GM23338 (cell line): ENCODE measurements around the gene PARP3. TPM values are rescaled to one million over a fixed set of nuclear protein-coding genes. Genes with fewer than 3 reads are reported as not detected.
"Not testable (repeated sequence)": the region's sequence is repeated elsewhere in the genome, so short reads cannot be mapped to it uniquely, and the experiment has no call there.

Experiments
- ATAC-seq: fragments of 200-7000 bp; cut with Tn5 transposase; 3 replicates; pipeline ENCODE4 v1.9.1; 2020
- DNase-seq: peaks from one replicate; pipeline ENCODE4 v3.0.0-alpha.2; 2015; ENCODE audit warnings: low spot score
- H2AFZ ChIP-seq: fragments of 200-600 bp; sonication (generic); 2 replicates; pipeline ENCODE4 v1.8.0; 2016; ENCODE audit warnings: antibody characterized with exemption, mild to moderate bottlenecking, moderate library complexity
- H3F3A ChIP-seq: fragments of 200-600 bp; sonication (generic); replicated peaks from 2 replicates; pipeline ENCODE4 v1.8.0; 2017; ENCODE audit warnings: antibody characterized with exemption, mixed run types, low read depth
- H3K27ac ChIP-seq: fragments of 200-600 bp; sonication (generic); 2 replicates; pipeline ENCODE4 v1.6.1; 2016; ENCODE audit warnings: low read depth
- H3K27me3 ChIP-seq: fragments of 200-600 bp; sonication (generic); 2 replicates; pipeline ENCODE4 v1.8.0; 2016; ENCODE audit warnings: mild to moderate bottlenecking, mixed run types, moderate library complexity; ENCODE audit not compliant: insufficient read depth
- H3K36me3 ChIP-seq: fragments of 200-600 bp; sonication (generic); 2 replicates; pipeline ENCODE4 v1.8.0; 2016; ENCODE audit warnings: mild to moderate bottlenecking; ENCODE audit not compliant: insufficient read depth
- H3K4me1 ChIP-seq: fragments of 200-600 bp; sonication (generic); 2 replicates; pipeline ENCODE4 v1.8.0; 2016; ENCODE audit warnings: mild to moderate bottlenecking, moderate library complexity; ENCODE audit not compliant: insufficient read depth
- H3K4me2 ChIP-seq: fragments of 200-600 bp; sonication (generic); 2 replicates; pipeline ENCODE4 v1.7.1; 2017; ENCODE audit warnings: mixed run types
- H3K4me3 ChIP-seq: fragments of 200-600 bp; sonication (generic); 2 replicates; pipeline ENCODE4 v1.6.1; 2016; ENCODE audit warnings: mixed run types
- H3K79me2 ChIP-seq: fragments of 200-600 bp; sonication (generic); replicated peaks from 2 replicates; pipeline ENCODE4 v1.8.0; 2017; ENCODE audit warnings: mild to moderate bottlenecking; ENCODE audit not compliant: insufficient read depth
- H3K9me2 ChIP-seq: fragments of 200-600 bp; sonication (generic); 2 replicates; pipeline ENCODE4 v1.8.0; 2017; ENCODE audit not compliant: insufficient read depth
- H4K20me1 ChIP-seq: fragments of 200-600 bp; sonication (generic); replicated peaks from 2 replicates; pipeline ENCODE4 v1.8.0; 2017; ENCODE audit warnings: mild to moderate bottlenecking; ENCODE audit not compliant: insufficient read depth
- H3K27ac Mint-ChIP-seq: 2 replicates; pipeline ENCODE4 v1.8.0; 2020; ENCODE audit warnings: inconsistent platforms, mild to moderate bottlenecking, moderate library complexity, mixed read lengths
- H3K27me3 Mint-ChIP-seq: 3 replicates; pipeline ENCODE4 v1.8.0; 2022; ENCODE audit warnings: low read depth, mild to moderate bottlenecking, moderate library complexity, mixed read lengths, inconsistent platforms; ENCODE audit not compliant: insufficient read depth, poor library complexity
- H3K36me3 Mint-ChIP-seq: 3 replicates; pipeline ENCODE4 v1.8.0; 2021; ENCODE audit warnings: low read depth, mild to moderate bottlenecking, inconsistent platforms, moderate library complexity, mixed read lengths
- H3K4me1 Mint-ChIP-seq: 3 replicates; pipeline ENCODE4 v1.8.0; 2020; ENCODE audit warnings: mild to moderate bottlenecking, inconsistent platforms, mixed read lengths
- H3K4me3 Mint-ChIP-seq: 3 replicates; pipeline ENCODE4 v1.8.0; 2021; ENCODE audit warnings: moderate library complexity, mild to moderate bottlenecking, inconsistent platforms, mixed read lengths
- H3K9me3 Mint-ChIP-seq: 3 replicates; pipeline ENCODE4 v1.8.0; 2020; ENCODE audit warnings: moderate library complexity, mild to moderate bottlenecking, inconsistent platforms, mixed read lengths
- REST ChIP-seq: IDR thresholded peaks from one replicate; pipeline ENCODE4 v1.6.1; 2018; ENCODE audit warnings: antibody characterized with exemption; ENCODE audit not compliant: unreplicated experiment
- STAT1 ChIP-seq: IDR thresholded peaks from one replicate; pipeline ENCODE4 v1.6.1; 2016; ENCODE audit warnings: antibody characterized with exemption; ENCODE audit not compliant: unreplicated experiment
- ZNF114 ChIP-seq: fragments of 250-450 bp; sonication (Bioruptor Pico); IDR thresholded peaks from 2 replicates; pipeline ENCODE4 v1.5.0; 2020; ENCODE audit warnings: mild to moderate bottlenecking, moderate library complexity
- polyA plus RNA-seq: library from polyadenylated mRNA; unstranded; fragments of >200 nt; fragmentation: Nextera tagmentation; extraction: Ambion mirVana; gene quantifications from 2 replicates; pipeline ENCODE4 v1.2.1, GENCODE V29; 2016
- total RNA-seq: library from RNA; depleted of rRNA; stranded (reverse); fragments of >200 nt; shearing (Covaris generic); gene quantifications from 2 replicates; pipeline ENCODE4 v1.2.3, GENCODE V29; 2014

PARP3 gene
- total and polyA plus RNA-seq, 2 experiments from 2014 or later, result 0.76 to 1.1 TPM

- TF ChIP-seq REST (no peak), ZNF114 (CRISPR knock-in tag) (no peak)
These were observed 45.4 kb upstream of the PARP3 start (continued) for GRCh38 chr3:51896607-51897305.

GRCh38 chr3:51897391-51897790 is 44.8 kb upstream of the PARP3 start:
- ATAC-seq, result no peak
- Mint-ChIP-seq H3K36me3 (0 out of 3 replicates have a peak, but pooled peaks cover 3% of the 10 kb centered on the region), H3K4me1 (peaks cover 14% of the 10 kb centered on the region), H3K27me3 (peaks cover 2% of the 10 kb centered on the region), H3K9me3 (peaks cover 17% of the 10 kb centered on the region; the same call in 2 of the 3 replicates), H3K27ac (no peak overlapping the region), H3K4me3 (no peak overlapping the region)
- TF ChIP-seq STAT1, result no peak
- H3K4me1 ChIP-seq, result peaks cover 7% of the 10 kb centered on the region; the same call in 1 of the 2 replicates
- no peaks in the 10 kb centered on the region for H3K9me2 ChIP-seq
- H3K36me3 ChIP-seq, result no peaks in the 10 kb centered on the region
- no peaks in the 10 kb centered on the region for H4K20me1 ChIP-seq
- H3K27me3 ChIP-seq, result no peaks in the 10 kb centered on the region
- no peak overlapping the region for H3K4me2 ChIP-seq
- no peaks in the 10 kb centered on the region for H3K79me2 ChIP-seq
- H3K27ac ChIP-seq, result no peak overlapping the region
- H3K4me3 ChIP-seq, result no peak overlapping the region
- no peaks in the 10 kb centered on the region for H3F3A ChIP-seq
- no peak overlapping the region for H2AFZ ChIP-seq
- no peak for DNase-seq

GRCh38 chr3:51900043-51900442 is 42.1 kb upstream of the PARP3 start:
- not testable (repeated sequence) for H4K20me1 ChIP-seq, DNase-seq, H3K27me3 ChIP-seq, H3K36me3 Mint-ChIP-seq, H3K36me3 ChIP-seq, H3K4me1 ChIP-seq, H3K4me3 ChIP-seq, H3F3A ChIP-seq, H3K27ac Mint-ChIP-seq, H3K4me3 Mint-ChIP-seq, H3K27me3 Mint-ChIP-seq, H3K27ac ChIP-seq, H3K4me2 ChIP-seq, ATAC-seq, H3K79me2 ChIP-seq, H3K9me2 ChIP-seq, H2AFZ ChIP-seq
- H3K4me1 Mint-ChIP-seq, result peaks cover 14% of the 10 kb centered on the region
- H3K9me3 Mint-ChIP-seq, result peaks cover 26% of the 10 kb centered on the region

GRCh38 chr3:51902361-51902760 is 39.8 kb upstream of the PARP3 start:
- H3K36me3 Mint-ChIP-seq, result peaks cover 12% of the 10 kb centered on the region; the same call in 2 of the 3 replicates
- not testable (repeated sequence) for H3K27ac ChIP-seq, H3K36me3 ChIP-seq, ATAC-seq, H3F3A ChIP-seq, H3K4me1 Mint-ChIP-seq, H3K9me2 ChIP-seq, H3K4me1 ChIP-seq, H3K4me3 Mint-ChIP-seq, H3K27ac Mint-ChIP-seq, H3K27me3 ChIP-seq, H4K20me1 ChIP-seq, H2AFZ ChIP-seq, H3K79me2 ChIP-seq, DNase-seq, H3K4me3 ChIP-seq, H3K4me2 ChIP-seq, H3K27me3 Mint-ChIP-seq
- peaks cover 35% of the 10 kb centered on the region for H3K9me3 Mint-ChIP-seq
